ENCODE measurements around the gene XRN2.
"Not testable (repeated sequence)": the region's sequence is repeated elsewhere in the genome, so short reads cannot be mapped to it uniquely, and the experiment has no call there.

The XRN2 gene

DNA sequence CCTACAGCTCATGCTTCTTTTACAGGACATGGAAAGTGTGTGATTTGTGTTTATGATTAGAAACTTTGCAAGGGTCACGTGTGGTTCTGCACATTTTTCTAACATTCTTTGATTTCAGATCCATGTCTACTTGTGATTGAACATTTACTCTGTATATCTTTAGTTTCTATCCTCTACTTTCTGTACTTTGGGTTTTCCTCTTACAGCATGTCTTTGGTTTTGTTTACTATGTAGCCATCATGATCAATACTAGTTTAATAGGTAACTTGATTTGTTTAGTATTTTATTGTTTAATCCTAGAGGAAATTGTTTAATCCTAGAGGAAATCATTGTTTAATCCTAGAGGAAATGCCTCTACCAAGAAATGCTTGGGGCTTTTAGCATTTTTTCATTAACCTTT, 41.8 kb downstream of the XRN2 start:
- DNase-seq = no peak

DNA sequence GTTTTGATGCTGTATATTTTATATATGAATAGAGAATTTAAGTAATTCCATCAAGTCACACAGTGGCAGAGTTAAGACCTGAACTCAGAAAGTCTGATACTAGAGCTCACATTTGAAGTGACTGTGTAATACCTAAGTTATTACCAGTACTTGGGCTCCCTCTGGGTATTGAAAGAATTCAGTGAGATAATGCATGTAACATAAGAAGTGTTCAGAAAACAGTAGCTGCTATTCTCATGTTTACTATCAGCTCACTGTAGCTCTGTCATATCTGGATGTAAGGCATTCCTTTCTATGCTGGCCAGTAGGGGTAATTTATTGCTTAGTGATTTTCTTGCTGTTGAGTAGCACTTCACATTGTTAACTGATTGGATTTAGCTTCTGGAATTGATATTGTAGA, 49.6 kb downstream of the XRN2 start:
- DNase-seq = no peak

DNA sequence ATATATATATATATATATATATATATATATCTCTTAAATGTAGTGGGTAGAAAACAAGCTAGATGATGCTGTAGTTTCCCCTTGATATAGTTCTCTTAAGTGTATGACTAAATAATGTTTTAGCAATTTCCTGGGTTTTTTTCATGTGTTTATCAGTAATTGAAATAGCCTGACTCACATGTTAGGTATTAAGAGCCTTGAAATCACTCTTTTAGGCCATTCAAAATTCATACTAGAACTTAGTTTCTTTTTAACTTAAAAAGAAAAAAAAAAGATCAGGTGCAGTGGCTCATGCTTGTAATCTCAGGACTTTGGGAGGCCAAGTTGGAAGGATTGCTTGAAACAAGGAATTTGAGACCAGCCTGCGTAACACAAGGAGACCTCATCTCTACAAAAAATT, 50.1 kb downstream of the XRN2 start:
- no peak for DNase-seq

DNA sequence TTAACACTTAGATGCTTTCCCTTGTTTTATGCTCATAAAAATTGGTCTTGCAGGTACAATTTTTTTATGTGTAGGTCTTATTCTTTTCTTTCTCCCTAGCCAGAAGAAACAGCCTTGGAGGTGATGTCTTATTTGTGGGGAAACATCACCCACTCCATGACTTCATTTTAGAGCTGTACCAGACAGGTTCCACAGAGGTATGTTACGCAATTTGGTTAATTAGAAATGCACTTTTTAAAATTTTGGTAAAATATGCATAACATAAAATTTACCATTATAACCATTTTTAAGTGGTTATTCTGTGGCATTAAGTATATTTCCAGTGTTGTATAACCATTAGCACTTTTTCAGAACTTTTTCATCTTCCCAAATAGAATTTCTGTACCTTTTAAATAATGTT, 52.9 kb downstream of the XRN2 start:
- DNase-seq = no peak

DNA sequence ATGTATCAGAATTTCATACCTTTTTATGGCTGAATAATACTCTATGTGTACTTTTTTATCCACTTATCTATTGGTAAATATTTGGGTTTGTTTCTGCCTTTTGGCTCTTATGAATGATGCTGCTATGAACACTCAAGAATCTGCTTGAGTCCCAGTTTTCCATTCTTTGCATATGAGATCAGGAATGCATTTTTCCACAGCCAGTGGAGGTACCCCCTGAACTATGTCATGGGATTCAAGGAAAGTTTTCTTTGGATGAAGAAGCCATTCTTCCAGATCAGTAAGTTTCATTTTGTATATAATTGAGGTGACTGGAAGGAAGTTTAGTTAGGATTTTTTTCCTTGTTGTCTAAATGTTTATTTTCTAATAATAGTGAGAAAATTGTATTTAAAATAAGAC, 53.3 kb downstream of the XRN2 start:
- DNase-seq = no peak

DNA sequence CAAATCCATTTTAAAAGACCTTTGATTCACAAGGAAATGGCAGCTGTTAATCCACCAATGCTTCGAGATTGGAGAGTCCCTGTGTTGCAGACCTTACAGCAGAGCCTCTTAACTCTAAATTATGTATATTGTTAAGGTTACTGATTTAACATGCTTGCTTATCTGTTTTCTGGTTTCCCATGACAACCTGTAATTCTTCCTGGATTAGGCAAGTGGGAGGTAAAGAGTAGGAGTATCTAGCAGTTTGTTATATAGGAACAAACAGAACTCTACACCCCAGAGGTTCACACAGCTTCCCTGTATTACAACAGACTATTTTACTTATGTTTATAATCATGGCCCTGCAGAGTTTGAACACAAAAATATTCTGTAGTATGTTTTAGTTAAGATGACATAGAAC, 54.7 kb downstream of the XRN2 start:
- DNase-seq = no peak

DNA sequence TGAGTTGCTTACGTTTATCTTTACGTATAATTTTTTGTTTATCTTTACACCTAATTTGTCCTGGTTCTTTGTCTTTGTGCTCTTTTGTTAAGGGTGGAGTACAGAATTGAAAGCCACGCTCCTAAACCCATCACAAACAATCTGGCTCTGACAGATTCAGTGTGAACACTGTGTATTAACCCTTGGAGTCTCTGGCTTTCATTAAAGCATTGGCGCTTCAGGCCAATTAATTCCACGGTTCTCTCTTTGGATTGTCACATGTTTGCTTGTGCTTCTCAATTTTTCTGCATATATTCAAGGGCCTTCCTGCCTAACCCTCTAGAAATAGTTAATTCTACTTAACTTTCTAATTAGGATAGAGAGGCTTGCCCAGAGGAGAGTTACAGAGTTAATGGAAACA, 55.6 kb downstream of the XRN2 start:
- DNase-seq = no peak

DNA sequence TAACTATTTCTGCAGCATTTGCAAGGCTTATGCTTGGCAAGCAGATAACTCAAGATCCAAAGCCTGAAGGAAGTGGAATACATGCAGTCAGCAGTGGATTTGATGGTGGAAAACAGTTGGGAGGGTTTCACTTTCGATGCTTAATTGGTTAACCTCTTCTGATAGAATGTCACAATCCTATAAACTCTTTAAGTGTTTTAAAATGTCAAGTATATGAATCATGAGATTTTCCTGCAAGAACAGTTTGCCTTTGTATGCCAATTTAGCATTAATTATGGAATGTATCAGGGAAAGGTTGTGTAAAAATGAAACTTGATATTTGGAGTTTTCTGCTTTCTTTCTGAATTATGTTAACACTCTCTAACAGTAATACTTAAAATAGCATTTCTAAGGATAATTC, 57.6 kb downstream of the XRN2 start:
- no peak for DNase-seq

DNA sequence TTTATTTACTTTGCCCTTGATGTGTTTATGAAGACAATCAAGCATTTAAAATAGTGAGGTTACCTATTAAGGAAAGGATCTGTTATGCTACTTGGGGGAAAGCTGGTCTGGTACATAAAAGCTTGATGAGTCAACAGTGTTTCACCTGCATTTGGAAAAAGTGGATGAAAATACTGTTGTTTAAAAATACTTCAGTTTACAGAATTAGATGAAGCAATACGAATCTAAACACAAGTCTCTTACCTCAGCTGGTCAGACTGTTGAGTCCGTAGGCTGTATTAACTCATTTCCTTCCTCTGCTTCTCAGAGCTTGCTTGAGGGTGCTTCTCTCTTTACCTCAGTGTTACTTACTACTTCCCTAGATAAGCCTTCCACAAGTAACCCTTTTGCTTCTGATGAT, 58.1 kb downstream of the XRN2 start:
- no peak for DNase-seq

DNA sequence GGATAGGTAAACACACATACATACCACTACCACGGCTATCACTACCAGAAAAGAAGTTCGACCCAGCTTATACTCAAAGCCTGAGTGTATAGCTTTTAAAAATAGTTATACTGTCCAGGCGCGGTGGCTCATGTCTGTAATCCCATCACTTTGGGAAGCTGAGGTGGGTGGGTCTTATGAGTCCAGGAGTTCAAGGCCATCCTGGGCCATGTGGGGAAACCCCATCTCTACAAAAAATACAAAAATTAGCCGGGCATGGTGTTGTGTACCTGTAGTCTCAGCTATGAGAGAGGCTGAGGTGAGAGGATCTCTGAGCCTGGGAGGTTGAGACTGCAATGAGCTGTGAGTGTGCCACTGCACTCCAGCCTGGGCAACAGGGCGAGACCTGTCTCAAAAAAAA, 61.3 kb downstream of the XRN2 start:
- no peak for DNase-seq

DNA sequence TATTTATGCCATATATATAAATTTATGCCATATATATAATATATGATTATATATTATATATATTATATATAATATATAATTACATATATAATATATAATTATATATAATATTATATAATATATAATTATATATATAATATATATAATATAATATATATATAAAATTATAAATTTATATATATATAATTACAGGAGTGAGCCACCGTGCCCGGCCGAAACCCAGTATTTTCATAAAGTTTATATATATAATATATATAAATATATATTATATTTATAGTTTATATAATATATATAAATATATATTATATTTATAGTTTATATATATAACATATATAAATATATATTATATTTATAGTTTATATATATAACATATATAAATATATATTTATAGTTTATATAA, 62.6 kb downstream of the XRN2 start:
- no peak for DNase-seq

DNA sequence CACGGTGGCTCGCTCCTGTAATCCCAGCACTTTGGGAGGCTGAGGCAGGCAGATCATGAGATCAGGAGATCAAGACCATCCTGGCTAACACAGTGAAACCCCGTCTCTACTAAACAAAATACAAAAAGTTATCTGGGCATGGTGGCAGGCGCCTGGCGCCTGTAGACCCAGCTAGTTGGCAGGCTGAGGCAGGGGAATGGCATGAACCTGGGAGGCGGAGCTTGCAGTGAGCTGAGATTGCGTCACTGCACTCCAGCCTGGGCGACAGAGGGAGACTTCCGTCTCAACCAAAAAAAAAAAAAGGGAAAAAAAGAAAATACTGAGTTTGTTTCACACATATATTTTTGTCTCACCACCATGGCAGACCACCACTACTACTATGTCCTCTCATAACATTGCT, 63.1 kb downstream of the XRN2 start:
- DNase-seq = not testable (repeated sequence)

DNA sequence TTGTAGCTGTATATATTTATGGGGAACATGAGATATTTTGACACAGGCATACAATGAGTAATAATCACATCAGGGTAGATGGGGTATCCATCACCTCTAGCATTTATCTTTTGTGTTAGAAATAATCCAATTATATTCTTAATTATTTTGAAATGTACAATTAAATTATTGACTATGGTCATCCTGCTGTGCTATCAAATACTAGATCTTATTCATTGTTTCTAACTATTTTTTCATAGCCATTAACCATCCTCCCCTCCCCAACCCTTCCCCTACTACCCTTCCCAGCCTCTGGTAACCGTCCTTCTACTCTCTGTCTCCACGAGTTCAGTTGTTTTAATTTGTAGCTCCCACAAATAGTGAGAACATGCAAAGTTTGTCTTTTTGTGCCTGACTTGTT, 65.7 kb downstream of the XRN2 start:
- no peak for DNase-seq

DNA sequence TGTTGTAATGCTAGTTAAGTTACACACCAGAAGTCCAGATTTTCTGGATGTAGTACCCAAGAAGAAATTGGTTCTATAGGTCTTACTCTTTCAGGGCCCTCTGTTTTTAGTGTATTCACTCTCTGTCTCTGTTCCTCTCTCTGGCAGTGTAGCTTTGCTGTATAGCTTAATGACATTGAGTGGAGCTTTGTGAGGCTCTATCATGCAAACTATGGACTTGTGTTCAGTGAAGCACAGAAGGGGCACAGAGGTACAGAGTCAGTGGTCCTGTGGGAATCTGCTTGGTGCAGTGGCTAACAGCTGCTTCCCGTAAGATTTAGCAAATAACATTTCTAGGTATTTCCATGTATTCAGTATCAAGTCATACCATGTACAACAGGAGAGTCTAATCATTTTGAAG, 68.1 kb downstream of the XRN2 start:
- DNase-seq = no peak

DNA sequence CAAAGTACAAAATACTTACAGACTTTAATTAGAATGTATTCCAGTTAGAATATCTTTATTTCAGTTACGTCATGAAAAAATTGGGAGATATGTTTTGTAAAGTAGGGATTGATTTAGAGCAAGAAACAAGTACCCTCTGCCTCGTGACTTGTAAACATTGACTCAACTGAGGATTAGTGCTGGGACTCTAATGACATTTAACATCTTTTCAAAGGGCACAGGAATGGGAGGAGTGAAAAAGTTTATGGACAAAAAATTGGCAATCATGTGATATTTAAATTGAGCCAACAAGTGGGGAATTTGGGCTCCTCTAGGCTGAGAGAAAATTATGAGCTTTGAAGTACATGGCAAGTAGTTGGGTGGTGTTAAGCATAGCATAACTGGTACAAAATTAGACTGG, 68.9 kb downstream of the XRN2 start:
- no peak for DNase-seq

DNA sequence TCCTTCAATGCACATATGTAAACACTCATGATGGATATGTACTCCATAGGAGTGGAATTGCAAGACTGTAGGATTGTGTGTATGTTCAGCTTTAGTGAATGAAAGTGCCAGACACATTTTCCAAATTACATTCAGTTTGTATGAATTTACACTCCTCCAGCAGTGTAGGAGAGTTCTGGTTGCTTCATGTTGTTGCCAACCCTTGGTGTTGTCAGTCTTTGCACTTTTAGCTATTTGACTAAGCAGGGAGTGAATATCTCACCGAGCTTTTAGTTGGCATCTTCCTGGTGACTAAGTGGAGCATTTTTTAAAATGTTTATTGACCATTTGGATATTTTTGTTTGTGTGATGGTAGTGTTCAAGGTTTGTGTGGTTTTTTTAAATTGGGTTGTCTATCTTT, 70.3 kb downstream of the XRN2 start:
- DNase-seq = no peak

DNA sequence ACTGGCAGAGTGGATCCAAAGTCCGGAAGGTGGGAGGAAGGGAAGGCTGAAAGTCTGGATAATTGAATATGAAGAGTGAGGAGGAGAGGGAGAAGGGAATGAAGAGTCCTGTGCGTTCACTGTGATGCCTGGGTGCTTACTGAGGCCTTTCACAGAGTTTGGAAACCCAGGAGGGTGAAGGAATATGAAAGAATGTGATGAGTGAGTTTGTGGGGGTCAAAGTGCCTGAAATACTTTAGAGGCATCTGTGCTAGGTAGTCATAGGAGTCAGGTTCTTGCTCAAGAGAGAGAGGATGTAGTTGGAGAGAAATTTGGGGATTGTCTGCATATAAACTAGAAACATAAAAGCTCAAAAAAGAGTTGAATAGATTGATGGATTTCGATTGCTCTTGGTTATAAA, 73.5 kb downstream of the XRN2 start:
- DNase-seq = no peak

DNA sequence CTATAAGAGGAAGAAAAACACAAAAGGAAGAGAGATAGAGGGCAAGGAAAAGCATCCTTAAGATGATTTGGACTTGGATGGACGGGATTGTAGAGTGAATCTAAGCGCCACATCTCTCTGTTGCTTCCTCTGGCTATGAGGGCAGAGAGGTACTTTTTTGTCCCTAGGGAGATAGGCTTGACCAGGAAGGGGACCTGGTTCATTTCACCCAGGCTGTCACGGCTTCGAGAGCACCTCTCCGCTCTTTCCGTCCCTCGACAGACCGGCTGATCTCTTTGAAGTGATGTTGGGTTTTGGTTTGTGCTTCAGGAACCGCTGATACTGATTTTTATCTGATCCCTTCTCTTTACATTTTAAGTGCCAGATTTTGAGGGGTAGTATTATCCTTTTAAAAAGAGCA, 74.6 kb downstream of the XRN2 start:
- no peak for DNase-seq

DNA sequence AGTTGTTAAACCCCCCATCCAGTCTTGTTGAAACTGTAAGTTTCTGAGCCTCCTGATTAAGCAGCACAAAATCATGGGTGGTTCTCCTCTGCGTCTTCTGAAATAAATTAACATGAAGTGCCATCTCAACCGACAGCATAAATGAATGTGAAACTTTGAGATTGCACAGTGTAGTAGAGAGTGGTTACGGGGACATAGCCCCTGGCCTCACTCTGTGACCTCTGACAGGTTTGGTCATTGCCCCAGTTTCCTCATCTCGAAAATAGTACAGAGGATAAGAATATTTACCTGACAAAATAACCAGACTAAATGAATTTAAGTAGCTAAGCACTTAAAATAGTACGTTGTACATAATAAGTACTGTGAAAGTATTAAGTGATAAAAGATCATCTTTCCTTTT, 75.1 kb downstream of the XRN2 start:
- no peak for DNase-seq

DNA sequence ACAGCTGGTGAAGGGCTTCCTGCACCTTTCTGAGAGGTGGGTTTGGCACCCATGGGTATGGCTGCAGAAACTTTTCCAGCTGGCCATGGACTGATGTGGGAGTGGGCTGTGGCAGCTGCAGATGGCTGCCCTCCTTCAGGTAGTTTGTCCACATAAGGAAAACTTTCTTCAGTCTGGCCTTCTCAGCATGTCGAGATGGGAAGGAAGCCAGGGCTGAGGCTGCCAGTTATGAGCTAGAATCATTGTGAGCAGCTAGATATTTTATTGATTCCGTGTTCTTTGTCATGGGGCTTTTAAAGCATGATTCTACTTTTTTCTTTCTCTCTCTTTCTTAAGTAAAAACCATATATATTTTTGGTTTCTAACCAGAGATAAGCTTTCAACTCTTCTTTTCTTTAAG, 77.6 kb downstream of the XRN2 start:
- no peak for DNase-seq

DNA sequence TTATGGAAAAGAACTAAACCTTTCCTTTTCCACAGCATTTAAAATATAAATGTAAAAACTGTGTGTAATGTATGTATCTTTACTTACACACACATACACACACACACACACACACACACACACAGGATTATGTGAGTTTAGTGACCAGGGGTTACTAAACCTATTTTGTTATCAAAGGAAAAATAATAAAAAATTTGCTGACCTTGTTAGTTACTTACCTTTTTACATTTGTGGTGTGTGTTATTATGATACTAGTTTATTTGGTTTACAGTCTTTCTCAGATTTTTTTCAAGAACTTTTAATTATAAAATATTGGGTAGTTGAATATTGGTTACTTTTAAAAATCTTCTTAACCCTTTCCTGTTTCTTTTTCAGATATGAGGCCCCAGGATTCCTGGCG, 78.5 kb downstream of the XRN2 start:
- DNase-seq = no peak

DNA sequence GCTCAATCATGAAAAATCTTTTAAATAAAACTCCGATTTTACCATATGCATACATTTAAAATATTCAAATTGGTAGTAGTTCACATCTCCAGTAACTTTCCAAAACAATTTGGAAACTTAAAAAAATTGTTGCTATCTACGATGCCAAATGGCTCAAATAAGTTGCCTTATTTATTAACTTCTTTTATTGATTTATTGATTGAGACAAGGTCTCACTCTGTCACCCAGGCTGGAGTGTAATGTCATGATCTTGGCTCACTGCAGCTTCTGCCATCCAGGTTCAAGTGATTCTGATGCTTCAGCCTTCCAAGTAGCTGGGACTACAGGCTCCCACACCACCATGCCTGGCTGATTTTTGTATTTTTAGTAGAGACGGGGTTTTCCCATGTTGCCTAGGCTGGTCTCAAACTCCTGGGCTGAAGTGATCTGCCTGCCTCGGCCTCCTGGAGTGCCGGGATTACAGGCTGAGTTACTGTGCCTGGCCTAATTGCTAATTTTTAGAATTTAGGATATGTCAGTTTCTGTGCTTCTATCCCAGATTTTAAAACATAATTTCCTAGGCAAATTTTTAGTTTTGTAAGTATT, 81.3 kb downstream of the XRN2 start:
- DNase-seq = no peak

DNA sequence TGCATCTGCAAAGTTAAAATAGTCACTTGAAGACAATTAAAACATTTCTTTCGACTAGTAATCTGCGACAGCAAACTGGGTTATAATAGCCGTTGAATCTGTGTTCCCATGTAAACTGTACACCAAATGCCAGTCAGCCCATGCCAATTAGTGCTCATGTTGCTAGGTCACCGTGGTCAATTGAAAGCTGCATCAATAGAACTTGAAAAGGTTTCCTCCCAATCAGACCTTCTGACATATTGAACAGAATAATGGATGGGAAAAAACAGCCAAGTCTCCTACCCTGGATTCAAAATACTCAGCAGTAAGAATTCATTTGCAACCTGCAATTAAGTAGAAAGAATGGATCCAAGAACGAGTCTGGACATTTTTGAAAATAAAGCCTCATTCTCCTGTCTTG, 83.0 kb downstream of the XRN2 start:
- DNase-seq = no peak

DNA sequence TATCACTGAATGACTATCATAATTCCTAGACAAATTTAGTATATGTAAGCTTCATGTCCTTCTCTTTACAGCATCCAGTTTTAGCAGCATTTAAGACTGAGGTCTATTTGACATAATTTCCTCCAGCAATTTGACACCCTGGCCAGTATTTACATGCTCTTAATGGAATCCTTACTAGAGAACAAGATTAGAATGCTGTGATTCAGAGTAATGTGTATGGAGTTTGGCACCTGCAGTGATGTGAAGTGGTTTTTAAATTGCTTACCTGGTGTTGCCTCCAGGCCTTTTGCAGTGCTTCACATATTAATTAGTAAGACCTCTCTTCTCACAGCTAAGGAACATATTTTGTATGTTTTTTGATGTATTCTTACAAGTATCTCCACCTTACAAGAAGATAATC, 84.4 kb downstream of the XRN2 start:
- no peak for DNase-seq

DNA sequence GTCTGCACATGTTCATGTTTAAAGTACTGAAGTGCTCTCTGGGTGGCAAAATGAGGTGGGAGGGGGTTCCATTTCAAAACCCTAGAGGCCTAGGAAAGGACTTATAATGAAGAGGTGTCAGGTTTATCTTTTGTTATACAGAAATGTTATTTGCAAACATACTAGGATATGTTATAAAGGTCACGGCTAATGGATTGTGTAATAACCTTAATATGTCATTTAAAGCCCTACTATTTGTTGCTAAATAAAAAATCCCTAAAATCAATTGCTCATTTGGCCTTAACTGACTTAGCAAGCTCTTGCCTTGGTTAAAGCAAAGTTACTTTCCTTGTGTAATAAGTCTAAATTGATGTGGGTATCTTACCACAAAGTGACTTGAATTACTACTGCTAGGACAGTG, 85.4 kb downstream of the XRN2 start:
- no peak for DNase-seq
